ENCODE data around the gene AP2B1. TPM values are rescaled to one million over a fixed set of nuclear protein-coding genes. Genes with fewer than 3 reads are reported as not detected.

AP2B1 gene
- total RNA-seq, 4 donors from 2014 or later: 62.0 to 77.2 (median 70.1) TPM

DNA sequence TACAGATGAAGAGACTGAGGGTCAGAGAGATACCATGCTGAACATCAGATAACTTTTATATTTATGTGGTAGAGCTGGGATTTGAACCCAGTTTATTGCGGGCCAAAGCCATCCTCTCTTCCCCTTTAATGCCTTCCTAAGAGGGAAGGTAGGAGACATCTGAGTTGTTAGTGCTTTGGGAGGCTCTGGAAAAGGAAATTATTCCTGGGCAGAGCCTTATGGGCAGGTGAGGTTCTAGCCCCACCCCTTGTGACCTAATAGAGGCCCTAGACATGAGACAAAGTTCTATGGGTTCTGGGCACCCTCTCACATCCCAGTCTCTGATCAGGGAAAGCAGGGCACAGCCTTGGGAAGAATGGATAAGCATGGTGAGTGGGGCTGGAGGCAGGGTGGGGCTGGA, 173.5 kb downstream of the AP2B1 start, which contains the start of gene C17orf50:
Gene C17orf50 (plus strand): TSS at position 301 of the 400 bp plus-strand sequence. CDS start 55 bp downstream, at position 356.
- TF ChIP-seq, protein P1, sequence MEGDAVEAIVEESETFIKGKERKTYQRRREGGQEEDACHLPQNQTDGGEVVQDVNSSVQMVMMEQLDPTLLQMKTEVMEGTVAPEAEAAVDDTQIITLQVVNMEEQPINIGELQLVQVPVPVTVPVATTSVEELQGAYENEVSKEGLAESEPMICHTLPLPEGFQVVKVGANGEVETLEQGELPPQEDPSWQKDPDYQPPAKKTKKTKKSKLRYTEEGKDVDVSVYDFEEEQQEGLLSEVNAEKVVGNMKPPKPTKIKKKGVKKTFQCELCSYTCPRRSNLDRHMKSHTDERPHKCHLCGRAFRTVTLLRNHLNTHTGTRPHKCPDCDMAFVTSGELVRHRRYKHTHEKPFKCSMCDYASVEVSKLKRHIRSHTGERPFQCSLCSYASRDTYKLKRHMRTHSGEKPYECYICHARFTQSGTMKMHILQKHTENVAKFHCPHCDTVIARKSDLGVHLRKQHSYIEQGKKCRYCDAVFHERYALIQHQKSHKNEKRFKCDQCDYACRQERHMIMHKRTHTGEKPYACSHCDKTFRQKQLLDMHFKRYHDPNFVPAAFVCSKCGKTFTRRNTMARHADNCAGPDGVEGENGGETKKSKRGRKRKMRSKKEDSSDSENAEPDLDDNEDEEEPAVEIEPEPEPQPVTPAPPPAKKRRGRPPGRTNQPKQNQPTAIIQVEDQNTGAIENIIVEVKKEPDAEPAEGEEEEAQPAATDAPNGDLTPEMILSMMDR (IDR thresholded peaks at IDR 0.05; ENCODE audit: low read depth): no peak

DNA sequence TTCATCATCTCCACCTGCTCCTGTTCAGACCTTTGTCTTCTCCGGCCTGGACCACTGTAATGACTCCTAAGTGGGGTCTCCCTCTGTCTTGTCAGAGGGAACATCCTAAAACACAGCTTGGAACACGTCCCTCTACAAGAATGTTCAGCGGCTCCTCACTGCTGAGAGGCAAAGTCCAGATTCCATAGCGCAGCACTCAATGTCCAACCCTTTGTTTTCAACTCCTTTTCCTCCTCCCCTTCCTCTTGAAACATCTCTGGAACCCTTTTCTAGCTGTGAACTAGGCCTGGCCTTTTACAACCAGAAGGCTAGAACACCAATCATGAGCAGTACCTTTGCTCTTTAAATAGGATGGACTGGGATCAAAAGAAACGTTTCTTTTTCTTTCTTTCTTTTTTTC, 174.5 kb downstream of the AP2B1 start:
- TF ChIP-seq, protein P1 (IDR thresholded peaks at IDR 0.05; ENCODE audit: low read depth): no peak

- TF ChIP-seq, protein P1 (IDR thresholded peaks at IDR 0.05; ENCODE audit: low read depth): no peak
These were observed 176.6 kb downstream of the AP2B1 start for GRCh38 chr17:35763767-35764122.

DNA sequence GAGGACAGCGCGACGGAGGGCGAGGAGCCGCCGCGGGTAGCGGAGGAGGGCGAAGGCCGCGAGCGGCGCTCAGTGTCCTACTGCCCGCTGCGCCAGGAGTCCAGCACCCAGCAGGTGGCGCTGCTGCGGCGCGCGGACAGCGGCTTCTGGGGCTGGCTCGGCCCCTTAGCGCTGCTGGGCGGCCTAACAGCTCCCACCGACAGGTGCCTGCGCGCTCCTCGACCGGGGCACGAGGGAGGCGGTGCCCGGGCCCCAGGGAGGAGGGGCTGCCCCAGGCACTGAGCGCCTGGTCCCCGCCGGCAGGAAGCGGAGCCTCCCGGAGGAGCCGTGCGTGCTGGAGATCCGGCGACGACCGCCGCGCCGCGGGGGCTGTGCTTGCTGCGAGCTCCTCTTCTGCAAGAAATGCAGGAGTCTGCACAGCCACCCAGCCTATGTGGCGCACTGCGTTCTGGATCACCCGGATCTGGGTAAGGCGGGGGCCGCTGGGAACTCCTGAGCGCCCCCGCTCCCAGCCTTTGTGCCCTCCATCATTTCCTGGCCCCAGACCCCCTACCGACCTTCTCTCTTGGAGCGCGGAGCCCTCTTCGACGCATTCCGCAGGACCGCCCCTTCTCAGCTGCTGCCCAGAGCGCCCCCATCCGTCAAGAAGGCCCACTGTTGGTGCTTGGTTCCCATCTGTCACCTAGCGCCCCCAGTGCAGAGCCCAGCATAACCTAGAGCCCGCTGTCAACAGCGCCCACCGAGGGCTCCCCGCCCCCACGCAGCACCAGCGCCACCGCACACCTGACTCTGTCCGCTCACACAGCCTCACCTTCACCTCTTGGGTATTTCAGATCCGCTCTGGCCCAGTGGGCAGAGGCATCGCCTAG, 177.2 kb downstream of the AP2B1 start:
- TF ChIP-seq, protein P1 (IDR thresholded peaks at IDR 0.05; ENCODE audit: low read depth): no peak

DNA sequence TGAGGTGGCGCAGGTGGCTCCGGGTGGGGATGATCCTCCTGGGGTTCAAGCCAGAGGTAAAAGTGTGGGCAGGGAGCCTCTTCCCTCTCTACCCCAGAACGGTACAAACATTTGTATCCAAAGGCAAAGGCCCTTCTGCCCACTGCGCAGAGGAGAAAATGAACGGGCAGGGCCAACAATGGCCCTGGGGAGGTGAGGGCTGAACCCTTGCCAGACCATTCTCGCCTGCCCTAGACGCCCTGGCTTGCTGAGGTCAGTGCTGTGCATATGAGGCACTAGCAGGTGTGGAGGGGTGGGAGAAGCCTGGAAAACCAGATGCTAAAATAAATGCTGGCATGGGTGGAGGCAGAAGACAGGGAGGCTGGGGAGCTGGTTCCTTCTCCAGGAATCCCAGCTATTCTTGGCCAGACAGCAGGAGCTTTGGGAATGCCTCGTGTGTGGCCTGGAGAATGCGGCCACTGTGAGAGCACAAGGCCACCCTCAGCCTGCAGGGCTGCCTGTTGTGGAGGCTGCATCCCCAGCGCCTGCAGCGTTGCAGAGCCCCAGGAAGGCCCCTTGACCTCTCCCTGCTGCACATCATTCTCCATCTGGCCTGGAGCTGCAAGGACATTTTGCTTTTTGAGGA, 178.1 kb downstream of the AP2B1 start:
- TF ChIP-seq, protein P1 (IDR thresholded peaks at IDR 0.05; ENCODE audit: low read depth): no peak

DNA sequence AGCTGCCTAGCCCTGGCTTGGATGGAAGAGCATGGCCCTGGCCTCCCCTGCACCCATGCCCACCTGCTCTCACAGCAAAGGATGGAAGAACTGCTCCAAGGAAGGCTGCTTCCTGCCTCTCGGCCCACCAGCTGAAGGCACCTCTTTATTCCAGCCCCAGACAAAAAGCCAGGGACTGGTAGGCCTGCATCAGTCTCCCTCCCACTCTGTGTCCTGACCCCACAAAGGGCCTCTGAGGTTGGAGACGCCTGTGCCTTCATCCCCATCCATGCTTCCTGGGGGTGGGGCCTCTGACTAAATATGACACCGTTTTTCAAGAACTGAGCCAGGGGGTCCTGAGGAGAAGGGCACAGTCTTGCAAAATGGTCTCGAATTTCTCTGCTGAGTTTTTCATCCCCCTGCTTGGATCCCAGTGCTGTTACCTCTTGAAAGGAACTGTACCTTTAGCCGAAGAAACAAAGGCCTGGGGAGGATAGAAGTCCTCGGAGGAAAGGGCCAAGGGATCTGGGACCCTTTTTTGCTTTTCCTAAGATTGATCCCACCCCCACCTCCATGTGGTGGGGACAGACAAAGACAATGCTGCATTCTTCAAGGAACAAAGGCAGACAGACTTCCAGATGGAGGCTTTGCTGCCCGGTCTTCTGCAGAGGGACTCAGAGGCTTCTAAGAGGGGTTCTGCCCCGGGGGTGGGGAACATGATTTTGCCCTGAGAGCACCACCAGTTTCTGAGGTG, 178.8 kb downstream of the AP2B1 start:
- TF ChIP-seq, protein P1 (IDR thresholded peaks at IDR 0.05; ENCODE audit: low read depth): no peak

DNA sequence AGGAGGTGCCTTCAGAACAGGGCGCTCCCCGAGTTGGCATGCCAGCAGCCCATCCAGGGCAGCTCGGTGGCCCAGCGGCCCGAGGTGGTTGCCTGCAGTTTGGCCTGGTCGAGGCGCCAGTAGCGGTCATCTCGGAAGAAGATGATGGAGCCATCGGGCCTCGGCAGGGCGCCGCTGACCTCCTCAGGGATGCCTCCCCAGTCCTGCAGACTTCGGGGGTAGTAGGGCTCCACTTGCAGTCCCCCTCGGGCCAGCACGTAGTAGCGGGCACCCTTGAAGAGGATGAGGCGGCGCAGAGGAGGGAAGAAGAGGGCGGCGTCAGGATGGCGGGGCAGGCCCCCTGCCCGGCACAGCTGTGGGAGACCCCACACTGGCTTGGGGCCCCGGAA, 179.4 kb downstream of the AP2B1 start:
- TF ChIP-seq, protein P1 (IDR thresholded peaks at IDR 0.05; ENCODE audit: low read depth): no peak
